Measurements from ENCODE around the gene GANAB. TPM values are rescaled to one million over a fixed set of nuclear protein-coding genes. Genes with fewer than 3 reads are reported as not detected.
A peak's percentile ranks its signal among the peaks of the same experiment; 100 is the strongest.

Gene GANAB
- total and polyA plus RNA-seq, 2 donors (not counting 1 experiment from before 2014, with no cell fraction given): 279 to 328 TPM

DNA sequence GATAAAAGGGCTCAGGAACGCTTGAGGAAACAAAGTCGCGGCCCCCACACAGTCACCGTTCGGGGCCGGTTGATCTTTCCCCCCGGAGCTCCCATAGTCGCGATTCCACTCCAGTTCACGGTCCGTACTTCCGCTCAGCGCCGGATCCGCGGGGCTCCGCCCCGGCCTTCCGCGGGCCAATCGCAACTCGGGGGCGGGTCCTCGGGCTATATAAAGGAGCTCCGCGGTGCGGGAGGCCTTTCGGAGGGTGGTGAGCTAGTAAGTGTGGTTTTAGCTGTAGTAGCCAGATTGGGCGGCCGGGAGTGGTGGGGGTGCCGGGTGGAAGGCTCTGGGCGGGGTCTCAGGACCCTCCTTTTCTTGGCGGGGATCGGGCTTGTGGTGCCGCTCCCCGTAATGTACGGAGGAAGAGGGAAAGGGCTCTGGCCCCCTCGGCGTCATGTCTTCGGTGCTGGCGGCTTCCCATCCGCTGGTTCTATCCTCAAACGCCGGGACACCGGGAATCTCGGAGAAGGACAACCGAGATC, 18.7 kb upstream of the GANAB start, which contains the start of the genes C11orf98 and CSKMT:
Gene C11orf98 (minus strand): TSS at position 136 of the 524 bp plus-strand sequence. CDS start 41 bp downstream, at position 95.
Gene CSKMT (plus strand): TSS at position 238 of the 524 bp plus-strand sequence. CDS start 568 bp downstream, outside the sequence.
- H3K27me3 ChIP-seq (ENCODE audit: control insufficient read depth, insufficient read depth, low read length): no peaks in the 10 kb centered on the region
- peak within 1 kb of the TSS; percentile 50 for H2AFZ ChIP-seq (ENCODE audit: low read length)
- TF ChIP-seq, protein P1, sequence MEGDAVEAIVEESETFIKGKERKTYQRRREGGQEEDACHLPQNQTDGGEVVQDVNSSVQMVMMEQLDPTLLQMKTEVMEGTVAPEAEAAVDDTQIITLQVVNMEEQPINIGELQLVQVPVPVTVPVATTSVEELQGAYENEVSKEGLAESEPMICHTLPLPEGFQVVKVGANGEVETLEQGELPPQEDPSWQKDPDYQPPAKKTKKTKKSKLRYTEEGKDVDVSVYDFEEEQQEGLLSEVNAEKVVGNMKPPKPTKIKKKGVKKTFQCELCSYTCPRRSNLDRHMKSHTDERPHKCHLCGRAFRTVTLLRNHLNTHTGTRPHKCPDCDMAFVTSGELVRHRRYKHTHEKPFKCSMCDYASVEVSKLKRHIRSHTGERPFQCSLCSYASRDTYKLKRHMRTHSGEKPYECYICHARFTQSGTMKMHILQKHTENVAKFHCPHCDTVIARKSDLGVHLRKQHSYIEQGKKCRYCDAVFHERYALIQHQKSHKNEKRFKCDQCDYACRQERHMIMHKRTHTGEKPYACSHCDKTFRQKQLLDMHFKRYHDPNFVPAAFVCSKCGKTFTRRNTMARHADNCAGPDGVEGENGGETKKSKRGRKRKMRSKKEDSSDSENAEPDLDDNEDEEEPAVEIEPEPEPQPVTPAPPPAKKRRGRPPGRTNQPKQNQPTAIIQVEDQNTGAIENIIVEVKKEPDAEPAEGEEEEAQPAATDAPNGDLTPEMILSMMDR (conservative IDR thresholded peaks at IDR 0.05 in 1 of 2, IDR thresholded peaks at IDR 0.05 in 1 of 2; ENCODE audit: low read depth in 1 of 2, low read length in 2 of 2): no peak
- no peak for TF ChIP-seq EZH2 (IDR thresholded peaks at IDR 0.05; ENCODE audit: low read length, missing control alignments)
- H3K9ac ChIP-seq (ENCODE audit: insufficient read depth, low read length): peak within 1 kb of the TSS; percentile 69
- H3K4me3 ChIP-seq (replicated peaks in 1 of 4; ENCODE audit: control extremely low read depth in 1 of 4, insufficient read depth in 1 of 4, low read depth in 3 of 4, low read length in 4 of 4): peak within 1 kb of the TSS; percentile 43 to 95 (median 80)
- DNase-seq (ENCODE audit: low read depth in 2 of 2): peak; percentile 91 to 95
- H4K20me1 ChIP-seq (ENCODE audit: control insufficient read depth, extremely low read depth, insufficient read depth, low read length): no peaks in the 10 kb centered on the region
- no peaks in the 10 kb centered on the region for H3K9me3 ChIP-seq (ENCODE audit: control insufficient read depth, insufficient read depth, low read depth, low read length)
- H3K79me2 ChIP-seq (ENCODE audit: control insufficient read depth, insufficient read depth, low read length): peaks cover 29% of the 10 kb centered on the region
- peak within 1 kb of the TSS; percentile 99 for H3K4me2 ChIP-seq (ENCODE audit: extremely low read depth, insufficient read depth, low read length)
- H3K36me3 ChIP-seq (ENCODE audit: control insufficient read depth, insufficient read depth, low read length): peaks cover 15% of the 10 kb centered on the region
- peak within 1 kb of the TSS; percentile 45 for H3K27ac ChIP-seq (ENCODE audit: insufficient read depth, low read length)
- H3K4me1 ChIP-seq (ENCODE audit: control insufficient read depth, extremely low read depth, insufficient read depth, low read length): peaks cover 10% of the 10 kb centered on the region

DNA sequence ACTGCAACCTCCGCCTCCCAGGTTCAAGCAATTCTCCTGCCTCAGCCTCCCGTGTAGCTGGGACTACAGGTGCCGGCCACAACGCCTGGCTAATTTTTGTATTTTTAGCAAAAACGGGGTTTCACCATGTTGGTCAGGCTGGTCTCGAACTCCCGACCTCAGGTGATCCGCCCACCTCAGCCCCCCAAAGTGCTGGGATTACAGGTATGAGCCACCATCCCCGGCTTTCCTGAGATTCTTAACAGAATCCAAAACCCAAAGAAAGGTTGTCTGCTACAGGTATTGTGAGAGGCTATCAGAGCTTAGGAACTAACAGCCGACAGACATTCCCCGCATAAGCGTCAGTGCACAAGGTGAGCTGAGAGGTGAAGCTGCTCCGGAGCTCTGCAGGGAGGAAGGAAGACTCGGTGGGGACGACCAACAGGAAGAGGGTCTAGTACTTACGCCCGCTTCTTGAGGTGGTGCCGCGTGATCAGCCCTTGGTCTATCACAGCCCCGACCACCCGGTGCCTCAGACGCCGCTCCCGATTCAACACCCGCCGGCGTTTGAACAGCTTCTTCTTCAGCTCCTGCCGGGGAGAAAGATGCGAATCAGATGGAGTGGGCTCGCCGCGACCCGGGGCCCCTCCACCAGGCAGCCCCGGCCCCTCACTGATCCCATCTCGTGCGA, 18.1 kb upstream of the GANAB start:
- H3K9ac ChIP-seq (ENCODE audit: insufficient read depth, low read length): peak overlapping the region; percentile 48
- peaks cover 10% of the 10 kb centered on the region for H3K4me1 ChIP-seq (ENCODE audit: control insufficient read depth, extremely low read depth, insufficient read depth, low read length)
- peak overlapping the region; percentile 50 for H2AFZ ChIP-seq (ENCODE audit: low read length)
- H3K36me3 ChIP-seq (ENCODE audit: control insufficient read depth, insufficient read depth, low read length): peaks cover 15% of the 10 kb centered on the region
- DNase-seq (ENCODE audit: low read depth in 2 of 2): peak in 1 of 2 donors; percentile 67
- no peak for TF ChIP-seq EZH2 (IDR thresholded peaks at IDR 0.05; ENCODE audit: low read length, missing control alignments)
- TF ChIP-seq, protein P1 (conservative IDR thresholded peaks at IDR 0.05 in 1 of 2, IDR thresholded peaks at IDR 0.05 in 1 of 2; ENCODE audit: low read depth in 1 of 2, low read length in 2 of 2): no peak
- peak overlapping the region; percentile 43 to 90 (median 70) for H3K4me3 ChIP-seq (replicated peaks in 1 of 4; ENCODE audit: control extremely low read depth in 1 of 4, insufficient read depth in 1 of 4, low read depth in 3 of 4, low read length in 4 of 4)
- H3K79me2 ChIP-seq (ENCODE audit: control insufficient read depth, insufficient read depth, low read length): peaks cover 29% of the 10 kb centered on the region
- no peaks in the 10 kb centered on the region for H3K9me3 ChIP-seq (ENCODE audit: control insufficient read depth, insufficient read depth, low read depth, low read length)
- H3K27me3 ChIP-seq (ENCODE audit: control insufficient read depth, insufficient read depth, low read length): no peaks in the 10 kb centered on the region
- H3K4me2 ChIP-seq (ENCODE audit: extremely low read depth, insufficient read depth, low read length): peak overlapping the region; percentile 60
- H3K27ac ChIP-seq (ENCODE audit: insufficient read depth, low read length): peak overlapping the region; percentile 45
- H4K20me1 ChIP-seq (ENCODE audit: control insufficient read depth, extremely low read depth, insufficient read depth, low read length): no peaks in the 10 kb centered on the region

DNA sequence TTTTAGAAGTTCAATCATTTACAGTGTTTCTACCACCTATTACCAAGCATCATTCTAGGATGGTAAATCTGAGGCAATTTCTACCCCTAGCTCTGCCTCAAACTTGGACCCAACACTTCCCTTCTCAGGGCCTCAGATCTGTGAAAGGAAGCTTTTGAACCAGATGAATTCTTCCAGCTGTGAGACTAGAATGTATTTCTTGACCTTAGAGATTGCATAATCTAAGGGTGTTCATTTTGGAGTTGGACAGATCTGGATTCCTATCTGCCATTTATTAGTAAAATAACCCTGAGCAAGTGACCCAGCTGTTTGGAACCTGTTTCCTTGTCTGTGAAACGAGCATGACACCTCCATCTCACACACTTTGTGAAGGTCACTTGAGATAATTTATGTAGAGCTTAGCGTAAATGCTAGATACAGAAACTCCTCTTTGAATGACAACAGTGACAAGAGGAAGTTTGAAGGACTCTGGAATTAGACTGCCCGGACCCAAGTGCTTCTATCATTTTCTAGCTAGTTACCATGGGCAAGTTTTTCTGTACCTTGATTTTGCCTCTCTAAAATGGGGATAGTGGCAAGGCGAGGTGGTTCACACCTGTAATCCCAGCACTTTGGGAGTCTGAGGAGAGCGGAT, 10.5 kb upstream of the GANAB start:
- Histone ChIP-seq H2AFZ (ENCODE audit: low read length) (no peak overlapping the region), H3K27ac (ENCODE audit: insufficient read depth, low read length) (no peak overlapping the region), H3K79me2 (ENCODE audit: control insufficient read depth, insufficient read depth, low read length) (peaks cover 11% of the 10 kb centered on the region), H3K9ac (ENCODE audit: insufficient read depth, low read length) (no peak overlapping the region), H3K36me3 (ENCODE audit: control insufficient read depth, insufficient read depth, low read length) (no peaks in the 10 kb centered on the region), H4K20me1 (ENCODE audit: control insufficient read depth, extremely low read depth, insufficient read depth, low read length) (no peaks in the 10 kb centered on the region), H3K27me3 (ENCODE audit: control insufficient read depth, insufficient read depth, low read length) (no peaks in the 10 kb centered on the region), H3K9me3 (ENCODE audit: control insufficient read depth, insufficient read depth, low read depth, low read length) (no peaks in the 10 kb centered on the region), H3K4me2 (ENCODE audit: extremely low read depth, insufficient read depth, low read length) (no peak overlapping the region), H3K4me3 (replicated peaks in 1 of 4; ENCODE audit: control extremely low read depth in 1 of 4, insufficient read depth in 1 of 4, low read depth in 3 of 4, low read length in 4 of 4) (no peak overlapping the region), H3K4me1 (ENCODE audit: control insufficient read depth, extremely low read depth, insufficient read depth, low read length) (no peaks in the 10 kb centered on the region)
- TF ChIP-seq, protein P1 (conservative IDR thresholded peaks at IDR 0.05 in 1 of 2, IDR thresholded peaks at IDR 0.05 in 1 of 2; ENCODE audit: low read depth in 1 of 2, low read length in 2 of 2): no peak
- TF ChIP-seq EZH2 (IDR thresholded peaks at IDR 0.05; ENCODE audit: low read length, missing control alignments): no peak
- DNase-seq (ENCODE audit: low read depth in 2 of 2): peak in 1 of 2 donors; percentile 46

Data from fibroblast of lung (primary cell).